Panc1 (cell line): ENCODE measurements around the gene HACD1.

Experiments
- CTCF ChIP-seq: fragments of 450-650 bp; IDR thresholded peaks from 2 replicates; pipeline ENCODE4 v1.5.1; 2017; ENCODE audit warnings: mild to moderate bottlenecking
- POLR2AphosphoS5 ChIP-seq: IDR thresholded peaks from 2 replicates; pipeline ENCODE4 v1.6.1; 2012; ENCODE audit warnings: mild to moderate bottlenecking, low read depth, low read length, moderate library complexity
- REST ChIP-seq, 2 experiments: IDR thresholded peaks; 2 replicates each; pipeline ENCODE4 v1.6.1; 2011 to 2012; ENCODE audit warnings: low read depth in 2 of 2, control low read depth in 1 of 2, low read length in 1 of 2, mild to moderate bottlenecking in 1 of 2, moderate library complexity in 1 of 2; ENCODE audit not compliant: insufficient read depth in 1 of 2
- SIN3A ChIP-seq: IDR thresholded peaks from 2 replicates; pipeline ENCODE4 v1.6.1; 2012; ENCODE audit warnings: low read depth, mild to moderate bottlenecking, low read length, moderate library complexity, borderline replicate concordance; ENCODE audit not compliant: insufficient read depth
- TCF7L2 ChIP-seq: IDR thresholded peaks from 2 replicates; pipeline ENCODE4 v1.6.1; 2011; ENCODE audit warnings: mild to moderate bottlenecking, low read depth, low read length, inconsistent platforms

- TF ChIP-seq CTCF, result no peak
- no peak for TF ChIP-seq REST (IDR thresholded peaks at IDR 0.05; ENCODE audit: insufficient read depth in 1 of 2, low read depth in 2 of 2, low read length in 1 of 2)
- TF ChIP-seq POLR2AphosphoS5, result no peak
- no peak for TF ChIP-seq SIN3A
- TF ChIP-seq TCF7L2, result no peak
These were observed 46.3 kb upstream of the HACD1 start for GRCh38 chr10:17663450-17663849.
